ENCODE data around the gene GMEB2.
A peak's percentile ranks its signal among the peaks of the same experiment; 100 is the strongest.

GMEB2 gene

GRCh38 chr20:63555661-63556381 is 71.1 kb downstream of the GMEB2 start:
- no peak for DNase-seq

- no peak for DNase-seq
Observed at GRCh38 chr20:63554361-63555278, 72.3 kb downstream of the GMEB2 start.

- DNase-seq = no peak
Observed at GRCh38 chr20:63553933-63554290, 73.0 kb downstream of the GMEB2 start, which contains the start of gene FNDC11. Gene FNDC11, plus strand, starts transcription at chr20:63554159. Its CDS starts 1,505 bp downstream, at chr20:63555664.

- peak; percentile 81 for DNase-seq
Observed at GRCh38 chr20:63553251-63553932, 73.5 kb downstream of the GMEB2 start.

GRCh38 chr20:63552481-63553249 is 74.2 kb downstream of the GMEB2 start:
- peak; percentile 34 for DNase-seq

GRCh38 chr20:63551068-63551467 is 75.8 kb downstream of the GMEB2 start:
- no peak for DNase-seq

GRCh38 chr20:63549679-63550282 is 77.1 kb downstream of the GMEB2 start:
- DNase-seq = no peak

GRCh38 chr20:63549019-63549418 is 77.9 kb downstream of the GMEB2 start:
- DNase-seq = no peak

- no peak for DNase-seq
Observed at GRCh38 chr20:63548542-63548941, 78.4 kb downstream of the GMEB2 start.

- no peak for DNase-seq
Observed at GRCh38 chr20:63547725-63548480, 79.0 kb downstream of the GMEB2 start, which contains the start of gene SRMS. Gene SRMS, minus strand, starts transcription at chr20:63547749. Its CDS starts 286 bp downstream, at chr20:63547463.

- no peak for DNase-seq
Observed at GRCh38 chr20:63546956-63547724, 79.8 kb downstream of the GMEB2 start.

GRCh38 chr20:63546256-63546955 is 80.5 kb downstream of the GMEB2 start:
- DNase-seq = no peak

GRCh38 chr20:63545814-63546213 is 81.1 kb downstream of the GMEB2 start:
- DNase-seq = no peak

GRCh38 chr20:63544958-63545516 is 81.9 kb downstream of the GMEB2 start:
- DNase-seq = no peak

- no peak for DNase-seq
Observed at GRCh38 chr20:63544241-63544957, 82.5 kb downstream of the GMEB2 start.

- DNase-seq = no peak
Observed at GRCh38 chr20:63543733-63544132, 83.2 kb downstream of the GMEB2 start.

GRCh38 chr20:63543131-63543530 is 83.8 kb downstream of the GMEB2 start:
- no peak for DNase-seq

- no peak for DNase-seq
Observed at GRCh38 chr20:63542696-63543095, 84.2 kb downstream of the GMEB2 start.
